Endothelial cell of umbilical vein (primary cell): Measurements from ENCODE around the gene UBE3A. TPM values are rescaled to one million over a fixed set of nuclear protein-coding genes. Genes with fewer than 3 reads are reported as not detected.

Experiments used
- BruUV-seq: library from RNA; stranded (reverse); fragments of 400-500 nt; replicated peaks from 2 replicates; lab custom pipeline; 2021; lab: Mats Ljungman, UMichigan
- CTCF ChIA-PET: fragments of 300-600, 350-600 bp; sonication (Branson Sonifier 250); formaldehyde crosslinking; loops from one replicate; lab custom pipeline; 2021; ENCODE audit warnings: antibody characterized with exemption, inconsistent platforms; lab: Charles Lee
- POLR2A ChIA-PET: fragments of 300-600, 350-600 bp; sonication (Branson Sonifier 250); formaldehyde crosslinking; loops from one replicate; lab custom pipeline; 2021; ENCODE audit warnings: antibody characterized with exemption, inconsistent platforms; lab: Charles Lee
- DNase-seq: peaks from one replicate; pipeline ENCODE4 v3.0.0-alpha.2; 2011; ENCODE audit warnings: low read depth, low spot score
- FAIRE-seq: peaks from 2 replicates; lab custom pipeline; 2011; peaks lifted over from hg19 to GRCh38; lab: Jason Lieb, UNC
- H2AFZ ChIP-seq: 2 replicates; pipeline ENCODE4 v1.6.0; 2012; ENCODE audit warnings: low read depth, low read length, control low read depth, inconsistent platforms
- H3K27ac ChIP-seq: 2 replicates; pipeline ENCODE4 v1.5.1; 2011; ENCODE audit warnings: low read depth, mild to moderate bottlenecking, control low read depth, low read length, moderate library complexity; ENCODE audit not compliant: insufficient read depth
- H3K27me3 ChIP-seq, 2 experiments: 2 replicates each; pipeline versions ENCODE4 v1.6.0 to v1.6.1; 2011; ENCODE audit warnings: low read length in 2 of 2, mixed read lengths in 1 of 2; ENCODE audit not compliant: control insufficient read depth in 2 of 2, insufficient read depth in 2 of 2
- H3K36me3 ChIP-seq, 2 experiments: 2 replicates in 1 of 2; 3 replicates in 1 of 2; pipeline ENCODE4 v1.5.1; 2011; ENCODE audit warnings: low read length in 2 of 2, mild to moderate bottlenecking in 1 of 2, moderate library complexity in 1 of 2; ENCODE audit not compliant: control insufficient read depth in 2 of 2, insufficient read depth in 2 of 2; ENCODE audit errors: extremely low read depth in 1 of 2
- H3K4me1 ChIP-seq: 3 replicates; pipeline ENCODE4 v1.5.1; 2011; ENCODE audit warnings: mild to moderate bottlenecking, low read length; ENCODE audit not compliant: control insufficient read depth, insufficient read depth; ENCODE audit errors: extremely low read depth
- H3K4me2 ChIP-seq: 2 replicates; pipeline ENCODE4 v1.6.1; 2011; ENCODE audit warnings: low read length, control low read depth, mixed read lengths; ENCODE audit not compliant: insufficient read depth
- H3K4me3 ChIP-seq, 3 experiments: fragments of 200-600 bp in 1 of 3; sonication (generic), shearing (Covaris generic) in 1 of 3; replicated peaks in 1 of 3; 2 replicates each; pipeline ENCODE4 v1.5.1; 2011 to 2016; ENCODE audit warnings: control low read depth in 3 of 3, low read length in 3 of 3, mild to moderate bottlenecking in 2 of 3, inconsistent platforms in 1 of 3, low read depth in 1 of 3, moderate library complexity in 1 of 3; ENCODE audit not compliant: insufficient read depth in 1 of 3
- H3K79me2 ChIP-seq: 2 replicates; pipeline ENCODE4 v1.6.0; 2012; ENCODE audit warnings: low read length, inconsistent platforms; ENCODE audit not compliant: control insufficient read depth, insufficient read depth
- H3K9ac ChIP-seq: replicated peaks from 2 replicates; pipeline ENCODE3; 2011; ENCODE audit warnings: low read length, control low read depth; ENCODE audit not compliant: insufficient read depth; ENCODE audit errors: extremely low read depth
- H3K9me1 ChIP-seq: replicated peaks from 3 replicates; pipeline ENCODE4 v1.6.0; 2011; ENCODE audit warnings: mild to moderate bottlenecking, low read length; ENCODE audit not compliant: control insufficient read depth, insufficient read depth; ENCODE audit errors: extremely low read depth
- H3K9me3 ChIP-seq: replicated peaks from 2 replicates; pipeline ENCODE4 v1.5.1; 2012; ENCODE audit warnings: low read length, inconsistent platforms; ENCODE audit not compliant: control insufficient read depth, insufficient read depth
- H4K20me1 ChIP-seq: replicated peaks from 2 replicates; pipeline ENCODE3; 2011; ENCODE audit warnings: mild to moderate bottlenecking, low read length; ENCODE audit not compliant: control insufficient read depth, insufficient read depth; ENCODE audit errors: extremely low read depth
- CTCF ChIP-seq, 2 donors: IDR thresholded peaks; 1 replicate in 1 of 2; 2 replicates in 1 of 2; pipeline ENCODE4 v1.5.1; 2011; ENCODE audit warnings: low read length in 2 of 2, mild to moderate bottlenecking in 2 of 2, moderate library complexity in 2 of 2, control low read depth in 1 of 2, inconsistent platforms in 1 of 2, low read depth in 1 of 2; ENCODE audit not compliant: insufficient read depth in 1 of 2; ENCODE audit errors: extremely low read depth in 1 of 2
- EZH2 ChIP-seq: IDR thresholded peaks from 2 replicates; pipeline ENCODE4 v1.6.1; 2012; ENCODE audit warnings: borderline replicate concordance, low read depth, mild to moderate bottlenecking, moderate library complexity, low read length, inconsistent platforms; ENCODE audit not compliant: severe bottlenecking
- FOS ChIP-seq: IDR thresholded peaks from 2 replicates; pipeline ENCODE4 v1.6.1; 2011; ENCODE audit warnings: mild to moderate bottlenecking, low read length, moderate library complexity, borderline replicate concordance; ENCODE audit not compliant: insufficient read depth
- GATA2 ChIP-seq: IDR thresholded peaks from 2 replicates; pipeline ENCODE4 v1.7.0; 2011; ENCODE audit warnings: low read depth, mild to moderate bottlenecking, moderate library complexity, mixed read lengths, low read length; ENCODE audit not compliant: insufficient read length, insufficient read depth
- MAX ChIP-seq: IDR thresholded peaks from 2 replicates; pipeline ENCODE4 v1.6.1; 2011; ENCODE audit not compliant: insufficient read depth, insufficient read length
- MYC ChIP-seq: IDR thresholded peaks from one replicate; pipeline ENCODE4 v1.6.1; 2011; ENCODE audit warnings: mild to moderate bottlenecking, low read depth, low read length
- dilution Hi-C: fragments of 300-500 bp; cut with MboI; formaldehyde crosslinking; loops from one replicate; pipeline ENCODE4 v1.15.0; 2019; ENCODE audit warnings: low sequenced_read_pairs; ENCODE audit not compliant: extremely low pct_ligation_motif_present
- intact Hi-C: fragments of 100-400 bp; cut with micrococcal nuclease; formaldehyde crosslinking; loops from one replicate; pipeline ENCODE4 v1.10.0; 2022
- polyA plus RNA-seq, 4 experiments: library from polyadenylated mRNA; depleted of rRNA in 3 of 4; stranded (reverse) in 3 of 4; unstranded in 1 of 4; fragments of >200 nt; gene quantifications; 2 replicates each; pipeline versions ENCODE4 v1.2.1 to v1.2.3, GENCODE V29; 2011 to 2012; ENCODE audit warnings: missing spikeins in 1 of 4
- total RNA-seq: library from RNA; stranded (reverse); gene quantifications from 2 replicates; pipeline ENCODE4 v1.2.3, GENCODE V29; 2021

UBE3A gene
- total and polyA plus RNA-seq, 2 donors (not counting 3 experiments of a cell fraction or from before 2014, with no cell fraction given), result 8.5 to 69.3 TPM

- Histone ChIP-seq H3K9me3 (no peaks in the 10 kb centered on the region), H3K79me2 (peaks cover 61% of the 10 kb centered on the region), H3K9me1 (no peaks in the 10 kb centered on the region), H3K27ac (no peak overlapping the region), H3K4me2 (no peak overlapping the region), H3K4me1 (no peaks in the 10 kb centered on the region), H3K9ac (no peak overlapping the region), H2AFZ (no peak overlapping the region), H3K4me3 (no peak overlapping the region), H3K36me3 (peaks cover 2 to 5% of the 10 kb centered on the region in 2 experiments), H3K27me3 (no peaks in the 10 kb centered on the region), H4K20me1 (peaks cover 2% of the 10 kb centered on the region)
- intact Hi-C loops, result loop anchor here (5.0 kb wide), 1 partner anchor 35 kb away; no protein-coding TSS in a partner anchor
- DNase-seq (no peak), FAIRE-seq (no peak)
- TF ChIP-seq EZH2 (no peak), MAX (no peak), CTCF (IDR thresholded peaks at IDR 0.05; ENCODE audit: extremely low read depth in 1 of 2, insufficient read depth in 1 of 2, low read depth in 1 of 2, low read length in 2 of 2) (no peak), MYC (no peak), FOS (no peak), GATA2 (no peak)
- ChIA-PET CTCF (interaction anchor here (1.2 to 1.7 kb wide), 2 partner anchors 10 to 12 kb away, joined by 3 to 5 read pairs; no protein-coding TSS in a partner anchor), POLR2A (interaction anchor here (0.6 kb wide), 1 partner anchor 394 kb away, joined by 7 read pairs; no protein-coding TSS in a partner anchor)
- dilution Hi-C loops, result no loop called here
- BruUV-seq, result no TSS peak
Measured at GRCh38 chr15:25406846-25407245, 32.0 kb downstream of the UBE3A start.
